ENCODE data around the gene CTPS2.

Gene CTPS2

GRCh38 chrX:16711893-16712547 lies 449 bp downstream of the CTPS2 start:
- DNase-seq = no peak

- no peak for DNase-seq
These were observed 1.2 kb downstream of the CTPS2 start for GRCh38 chrX:16711219-16711811.

DNA sequence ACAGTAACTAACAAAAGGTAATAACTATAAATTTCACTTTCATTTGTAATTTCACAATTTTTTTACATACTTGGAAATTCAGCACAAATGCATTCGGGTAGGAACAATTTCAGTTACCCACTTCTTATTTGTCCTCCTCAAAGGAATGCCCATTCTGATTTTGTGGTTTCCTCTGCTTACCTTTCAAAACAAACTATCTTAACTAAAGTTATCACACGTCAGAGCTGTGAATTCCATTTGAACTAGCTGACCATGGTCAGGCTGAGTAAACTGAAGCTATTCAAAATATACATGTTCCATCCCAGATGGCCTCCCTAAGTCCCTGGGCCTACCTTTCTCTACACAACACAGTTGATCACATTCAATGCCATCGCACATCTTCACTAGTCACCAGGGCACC lies 4.5 kb downstream of the CTPS2 start:
- no peak for DNase-seq

DNA sequence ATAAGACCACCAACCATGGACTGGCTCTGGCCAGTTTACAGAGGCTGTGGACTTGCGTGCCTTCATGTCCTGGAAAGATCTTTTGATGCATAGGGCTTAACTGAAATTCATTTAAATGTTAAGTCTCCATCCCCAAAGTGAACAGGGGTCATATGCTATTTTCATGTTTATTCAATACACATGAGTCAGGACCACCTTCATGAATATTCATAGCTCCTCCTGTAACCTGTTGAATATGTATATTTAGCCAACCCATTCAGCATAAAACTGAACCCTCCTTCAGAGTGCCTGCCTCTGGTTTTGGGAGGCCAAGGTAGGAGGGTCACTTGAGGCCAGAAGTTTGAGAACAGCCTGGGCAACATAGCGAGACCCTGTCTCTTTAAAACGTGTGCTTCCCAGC lies 7.1 kb downstream of the CTPS2 start:
- no peak for DNase-seq

GRCh38 chrX:16702700-16703599 lies 9.5 kb downstream of the CTPS2 start:
- no peak for DNase-seq

- no peak for DNase-seq
These were observed 11.7 kb downstream of the CTPS2 start for GRCh38 chrX:16700734-16701133.

DNA sequence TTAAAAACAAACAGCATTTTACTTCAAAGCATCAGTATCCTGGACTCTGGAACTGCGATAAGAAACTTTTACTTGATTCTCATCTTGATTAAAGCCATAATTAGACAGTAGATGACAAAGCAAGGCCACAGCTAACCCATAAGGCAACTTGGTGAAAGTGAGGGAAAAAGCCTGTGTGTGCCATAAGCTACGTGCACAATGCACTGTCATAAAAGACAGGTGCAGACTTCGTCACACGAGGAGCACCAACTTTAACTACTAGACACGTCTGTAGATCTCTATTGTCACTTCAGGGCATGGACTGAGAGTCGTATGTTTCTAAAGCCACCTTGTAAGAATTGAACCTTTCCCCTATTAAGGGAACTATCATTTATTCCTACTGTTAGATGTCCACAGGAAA lies 13.1 kb downstream of the CTPS2 start:
- DNase-seq = no peak

DNA sequence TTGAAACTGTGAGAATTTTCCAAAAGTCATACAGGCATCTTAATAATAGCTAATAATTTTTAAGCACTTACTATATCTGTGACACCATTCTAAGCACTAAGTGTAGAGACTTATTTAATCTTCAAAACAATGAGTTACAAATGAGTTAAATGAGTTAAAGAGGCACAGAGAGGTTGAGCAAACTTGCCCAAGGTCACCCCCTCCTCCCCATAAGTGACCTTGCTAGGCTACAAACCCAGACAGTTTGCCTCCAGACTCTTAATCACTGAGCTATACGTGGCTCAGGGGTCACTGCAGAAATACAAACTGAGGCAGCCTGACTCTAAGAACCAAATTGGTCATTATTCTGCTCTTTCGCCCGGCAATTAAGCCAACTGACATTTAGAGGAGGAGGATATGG lies 15.5 kb downstream of the CTPS2 start:
- DNase-seq = no peak

DNA sequence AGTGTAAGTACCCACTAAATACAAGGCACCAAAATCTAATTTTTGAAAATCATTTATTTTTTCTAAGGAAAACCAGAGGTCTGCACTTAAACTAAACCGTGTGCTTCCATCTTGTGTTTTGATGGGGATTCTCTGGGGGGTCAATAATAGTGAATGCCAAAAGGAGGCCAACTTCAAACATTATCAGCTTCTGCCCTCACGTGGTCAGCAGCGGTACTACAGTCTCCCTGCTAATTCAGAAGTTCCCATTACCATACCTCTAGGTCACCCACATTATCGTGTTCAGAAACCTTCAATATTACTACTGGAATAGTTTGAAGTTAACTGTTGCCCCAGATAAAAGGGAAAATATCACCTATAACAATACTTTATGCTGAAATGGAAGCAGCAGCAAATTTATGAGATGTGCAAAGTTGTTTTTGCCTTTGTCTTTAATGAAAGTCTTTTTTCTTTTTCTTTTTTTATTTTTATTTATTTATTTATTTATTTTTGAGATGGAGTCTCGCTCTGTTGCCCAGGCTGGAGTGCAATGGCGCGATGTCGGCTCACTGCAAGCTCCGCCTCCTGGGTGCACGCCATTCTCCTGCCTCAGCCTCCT lies 17.3 kb downstream of the CTPS2 start:
- no peak for DNase-seq

GRCh38 chrX:16687514-16687913 lies 25.0 kb downstream of the CTPS2 start:
- no peak for DNase-seq

DNA sequence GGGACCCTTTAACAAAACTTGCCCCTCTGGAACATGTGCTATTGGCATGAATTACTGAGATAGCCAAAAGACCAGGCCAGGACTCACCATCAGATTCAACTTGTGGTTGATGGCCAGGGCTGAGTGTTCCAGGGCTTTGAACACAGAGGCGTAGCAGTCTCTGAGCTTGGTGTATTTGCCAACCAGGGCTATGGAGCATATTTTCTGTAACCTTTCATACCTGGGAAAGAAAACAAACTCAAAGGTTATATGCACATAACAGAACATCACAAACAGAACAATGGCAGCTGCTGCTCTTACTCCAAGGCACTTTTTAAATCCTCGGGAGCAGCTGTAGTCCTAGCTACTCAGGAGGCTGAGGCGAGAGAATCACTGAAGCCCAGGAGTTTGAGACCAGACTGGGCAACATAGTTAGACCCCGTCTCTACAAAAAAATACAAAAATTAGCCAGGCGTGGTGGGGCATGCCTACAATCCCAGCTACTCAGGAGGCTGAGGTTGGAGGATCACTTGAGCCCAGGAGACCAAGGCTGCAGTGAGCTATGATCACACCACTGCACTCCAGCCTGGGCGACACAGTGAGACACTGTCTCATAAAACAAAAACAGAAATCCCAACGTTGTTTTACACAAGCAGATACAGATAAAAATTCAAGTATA lies 29.3 kb downstream of the CTPS2 start:
- DNase-seq = no peak

GRCh38 chrX:16678689-16679088 lies 33.8 kb downstream of the CTPS2 start:
- DNase-seq = no peak

GRCh38 chrX:16671005-16671404 lies 41.5 kb downstream of the CTPS2 start:
- no peak for DNase-seq

DNA sequence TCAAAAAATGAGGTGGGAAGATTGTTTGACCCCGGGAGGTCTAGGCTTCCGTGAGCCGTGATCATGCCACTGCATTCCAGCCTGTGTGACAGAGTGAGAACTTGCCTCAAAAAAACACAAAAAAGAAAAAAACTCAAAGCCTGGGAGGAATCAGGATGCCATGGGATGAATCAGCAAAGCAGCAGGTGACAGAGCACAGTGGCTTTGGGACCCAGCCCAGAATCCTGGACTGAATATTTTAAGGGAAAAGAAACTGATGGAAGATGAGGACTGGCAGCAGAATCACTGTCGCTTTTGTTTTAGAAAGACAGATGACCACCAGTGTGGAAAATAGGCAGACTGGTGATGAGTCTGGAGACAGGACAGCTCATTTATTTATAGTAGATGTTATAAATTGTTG lies 45.9 kb downstream of the CTPS2 start:
- no peak for DNase-seq

- DNase-seq = no peak
These were observed 47.4 kb downstream of the CTPS2 start for GRCh38 chrX:16665089-16665488.

- DNase-seq = no peak
These were observed 47.8 kb downstream of the CTPS2 start for GRCh38 chrX:16664626-16665025.

DNA sequence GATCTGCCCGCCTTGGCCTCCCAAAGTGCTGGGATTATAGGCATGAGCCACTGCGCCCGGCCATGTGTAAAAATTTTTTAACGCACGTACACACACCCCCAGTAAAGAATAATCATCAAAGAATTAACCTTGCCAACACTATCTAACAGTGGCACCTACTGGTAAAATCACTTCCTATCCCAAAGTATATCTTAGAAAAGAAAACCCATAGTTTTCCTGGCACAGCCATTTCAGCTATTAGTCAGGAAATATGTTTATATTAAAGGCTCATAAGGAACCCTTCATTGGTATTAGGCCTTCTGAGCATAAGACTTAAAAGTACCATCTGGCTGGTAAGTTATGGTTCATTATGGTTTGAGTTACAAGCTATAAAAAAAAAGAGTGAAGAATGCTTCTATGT lies 48.4 kb downstream of the CTPS2 start:
- DNase-seq = no peak

DNA sequence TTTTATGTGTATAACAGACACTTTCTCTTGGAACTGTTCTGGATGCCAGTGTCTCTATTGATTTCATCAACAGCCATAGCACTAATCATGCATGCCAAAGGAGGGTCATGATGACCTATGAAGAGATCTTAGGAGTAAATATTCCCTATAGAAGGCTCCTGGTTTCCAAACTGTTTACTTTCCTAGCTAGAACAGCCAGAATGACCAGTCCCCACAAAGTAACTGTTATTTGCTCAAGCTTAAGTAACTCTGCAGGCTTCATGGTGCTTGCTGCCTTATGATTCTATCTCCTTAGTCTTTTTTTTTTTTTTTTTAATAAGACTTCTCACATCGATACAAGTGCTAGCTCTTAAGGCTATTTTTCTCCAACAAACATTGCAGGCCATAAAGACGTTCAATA lies 50.1 kb downstream of the CTPS2 start:
- no peak for DNase-seq

GRCh38 chrX:16661495-16661894 lies 51.0 kb downstream of the CTPS2 start:
- DNase-seq = no peak

DNA sequence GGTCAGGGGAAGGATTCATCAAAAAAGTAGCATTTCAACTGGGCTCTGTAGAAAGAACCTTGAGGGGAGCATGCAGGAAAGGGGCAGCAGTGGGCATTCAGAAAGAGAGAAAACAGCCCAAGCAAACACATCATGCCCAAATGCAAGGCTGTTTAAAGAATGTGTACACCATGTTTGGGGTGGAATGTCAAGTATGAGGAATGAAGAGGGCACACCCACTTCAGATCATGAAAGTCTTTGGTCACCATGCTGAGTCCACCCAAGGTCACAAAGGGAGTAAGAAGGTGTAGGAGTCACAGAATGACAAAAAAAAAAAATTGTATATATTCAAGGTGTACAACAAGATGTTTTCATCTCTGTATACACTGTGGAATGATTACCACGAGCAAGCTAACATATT lies 53.1 kb downstream of the CTPS2 start:
- DNase-seq = no peak

- no peak for DNase-seq
These were observed 54.2 kb downstream of the CTPS2 start for GRCh38 chrX:16658284-16658683.

- DNase-seq = no peak
These were observed 58.4 kb downstream of the CTPS2 start for GRCh38 chrX:16654093-16654492.

DNA sequence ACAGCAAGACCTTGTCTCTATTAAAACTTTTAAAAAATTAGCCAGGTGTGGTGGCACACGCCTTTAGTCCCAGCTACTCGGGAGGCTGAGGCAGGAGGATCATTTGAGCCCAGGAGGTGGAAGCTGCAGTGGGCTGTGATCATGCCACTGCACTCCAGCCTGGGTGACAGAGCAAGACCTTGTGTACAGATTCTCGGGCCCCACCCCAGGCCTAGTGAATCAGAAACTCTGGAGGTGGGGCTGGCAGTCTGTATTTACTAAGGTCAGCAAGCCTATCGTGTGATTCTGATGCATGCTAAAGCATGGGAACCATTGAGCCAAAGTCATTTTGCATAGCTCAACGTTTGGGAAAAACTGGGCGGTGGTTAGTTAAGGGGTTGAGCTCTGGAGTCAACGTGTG lies 59.0 kb downstream of the CTPS2 start:
- no peak for DNase-seq

All from DMS79 (cell line).